Inflammatory macrophage (primary cell): ENCODE results near the gene ASCL4.
"Not testable (repeated sequence)": the region's sequence is repeated elsewhere in the genome, so short reads cannot be mapped to it uniquely, and the experiment has no call there.

Experiments used
- DNase-seq, 2 donors: peaks; one replicate each; pipeline ENCODE4 v3.0.0-alpha.2; 2020 to 2022
- total RNA-seq, 18 experiments: gene quantifications; one replicate each; lab custom pipeline; 2026; ENCODE audit warnings: mixed read lengths in 6 of 18, inconsistent platforms in 2 of 18; lab: John Stamatoyannopoulos, UW

ASCL4 gene
- 0 to 0.04 (median 0) reads per million in 18 experiments for total RNA-seq

GRCh38 chr12:107774349-107775029 lies at the start of gene ASCL4:
ASCL4 (plus strand) TSS chr12:107774704; CDS start chr12:107775219, 515 bp downstream.
- DNase-seq, result no peak

GRCh38 chr12:107727327-107727726 lies 47.2 kb upstream of the ASCL4 start:
- DNase-seq, result not testable (repeated sequence)

DNA sequence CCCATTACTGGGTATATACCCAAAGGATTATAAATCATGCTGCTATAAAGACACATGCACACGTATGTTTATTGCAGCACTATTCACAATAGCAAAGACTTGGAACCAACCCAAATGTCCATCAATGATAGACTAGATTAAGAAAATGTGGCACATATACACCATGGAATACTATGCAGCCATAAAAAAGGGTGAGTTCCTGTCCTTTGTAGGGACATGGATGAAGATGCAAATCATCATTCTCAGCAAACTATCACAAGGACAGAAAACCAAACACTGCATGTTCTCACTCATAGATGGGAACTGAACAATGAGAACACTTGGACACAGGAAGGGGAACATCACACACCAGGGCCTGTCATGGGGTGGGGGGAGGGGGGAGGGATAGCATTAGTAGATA lies 46.8 kb upstream of the ASCL4 start:
- DNase-seq, result not testable (repeated sequence)

DNA sequence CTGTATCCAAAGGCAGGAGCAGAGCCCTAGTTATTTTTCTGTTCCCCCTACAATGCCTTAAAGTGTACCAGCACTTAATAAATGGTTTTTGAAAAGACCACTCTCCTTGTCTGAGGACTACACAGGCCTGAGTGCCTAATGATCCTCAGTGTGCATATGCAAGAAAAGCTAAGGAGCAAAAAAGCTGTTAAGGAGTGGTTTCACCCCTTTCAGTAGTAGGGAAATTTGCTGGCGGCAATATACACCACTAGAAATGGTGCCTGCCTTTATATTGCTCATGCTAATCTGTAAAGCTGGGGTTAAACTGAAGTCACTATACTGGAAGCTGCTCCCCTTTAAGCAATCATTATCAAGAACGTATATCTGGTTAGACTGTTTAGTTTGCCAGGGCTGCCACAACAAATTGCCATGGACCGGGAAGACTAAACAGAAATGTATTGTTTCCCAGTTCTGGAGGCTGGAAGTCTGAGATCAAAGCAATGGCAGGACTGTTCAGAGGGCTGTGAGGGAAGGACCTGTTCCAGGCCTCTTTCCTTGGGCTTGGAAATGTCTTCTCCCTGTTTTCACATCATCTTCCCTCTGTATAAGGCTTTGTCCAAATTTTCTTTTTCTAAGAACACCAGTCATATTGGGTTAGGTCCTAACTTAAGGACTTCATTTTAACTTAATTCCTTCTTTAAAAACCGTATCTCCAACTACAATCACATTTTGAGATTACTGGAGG lies 43.7 kb upstream of the ASCL4 start:
- no peak for DNase-seq

GRCh38 chr12:107731366-107731765 lies 43.1 kb upstream of the ASCL4 start:
- no peak for DNase-seq

DNA sequence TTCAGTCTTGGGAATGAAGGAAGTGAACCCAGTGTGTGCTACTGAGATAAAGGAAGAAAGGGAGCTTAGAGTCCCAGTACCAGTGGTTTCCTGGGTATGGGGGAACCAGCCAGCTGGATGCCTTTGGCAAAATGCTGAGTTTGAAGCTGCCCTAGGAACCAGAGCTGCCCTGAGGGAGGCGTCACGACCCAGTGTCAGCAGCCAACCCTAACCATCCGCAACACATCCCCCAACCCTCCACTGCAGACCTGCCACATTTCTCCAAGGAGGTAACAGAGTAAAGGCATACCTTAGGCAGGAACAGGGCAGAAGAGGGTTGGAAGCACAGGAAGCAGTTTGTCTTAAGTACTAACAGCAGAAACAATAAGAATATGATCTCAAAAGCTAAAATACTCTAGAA lies 42.1 kb upstream of the ASCL4 start:
- DNase-seq, result no peak

DNA sequence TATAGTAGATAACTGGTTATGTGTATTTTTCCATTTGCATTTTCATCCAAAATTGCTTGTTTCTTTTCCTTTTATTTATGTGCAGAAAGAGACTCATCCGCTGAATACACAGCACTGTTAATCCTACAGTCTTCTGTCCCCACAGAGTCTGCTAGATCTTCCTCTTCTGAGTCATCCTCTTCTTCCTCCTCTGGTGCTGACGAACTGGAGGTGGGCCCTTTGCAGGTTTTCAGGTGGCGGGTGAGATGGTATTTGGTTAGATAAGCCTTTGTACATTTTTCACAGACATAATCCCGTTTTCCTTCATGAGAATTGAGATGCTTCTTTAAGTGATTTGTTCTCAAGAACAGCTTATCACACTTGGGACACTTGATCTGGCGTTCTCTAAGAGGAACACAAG lies 40.4 kb upstream of the ASCL4 start:
- no peak for DNase-seq

DNA sequence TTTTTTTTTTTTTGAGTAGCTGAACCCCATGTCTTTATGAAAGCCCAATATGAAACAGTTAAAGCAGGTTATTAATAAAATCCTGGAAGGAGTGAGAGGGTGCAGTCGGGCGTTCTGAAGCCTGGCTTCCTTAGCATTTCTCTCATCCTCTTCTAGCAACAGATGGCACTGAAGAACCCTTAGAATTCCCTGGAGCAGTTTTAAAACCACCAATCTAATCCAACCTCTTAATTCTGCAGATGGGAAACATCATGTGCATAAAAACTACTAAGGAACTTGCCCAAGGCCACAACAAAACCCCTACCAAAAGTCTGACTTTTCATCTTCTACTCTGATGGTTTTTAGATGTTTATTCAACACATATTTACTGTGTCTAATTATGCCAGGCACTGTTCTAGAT lies 38.7 kb upstream of the ASCL4 start:
- no peak for DNase-seq

- DNase-seq, result peak in 1 of 2 donors; percentile 2
Measured at GRCh38 chr12:107736914-107737313, 37.6 kb upstream of the ASCL4 start.

DNA sequence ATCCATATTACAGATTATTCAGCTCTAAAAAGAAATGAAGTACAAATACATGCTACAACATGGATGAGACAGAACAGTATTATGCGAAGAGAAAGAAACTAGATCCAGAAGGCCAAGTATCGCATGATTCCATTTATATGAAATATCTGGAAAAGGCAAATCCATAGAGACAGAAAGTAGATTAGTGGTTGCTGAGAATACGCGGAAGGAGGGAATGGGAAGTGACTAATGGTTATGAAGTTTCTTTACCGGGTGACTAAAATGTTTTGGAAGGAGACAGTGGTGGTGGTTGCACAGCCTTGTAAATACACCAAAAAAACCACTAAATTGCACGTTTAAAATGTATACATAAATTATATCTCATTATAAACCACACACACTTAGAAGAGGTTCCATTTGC lies 26.0 kb upstream of the ASCL4 start:
- no peak for DNase-seq

DNA sequence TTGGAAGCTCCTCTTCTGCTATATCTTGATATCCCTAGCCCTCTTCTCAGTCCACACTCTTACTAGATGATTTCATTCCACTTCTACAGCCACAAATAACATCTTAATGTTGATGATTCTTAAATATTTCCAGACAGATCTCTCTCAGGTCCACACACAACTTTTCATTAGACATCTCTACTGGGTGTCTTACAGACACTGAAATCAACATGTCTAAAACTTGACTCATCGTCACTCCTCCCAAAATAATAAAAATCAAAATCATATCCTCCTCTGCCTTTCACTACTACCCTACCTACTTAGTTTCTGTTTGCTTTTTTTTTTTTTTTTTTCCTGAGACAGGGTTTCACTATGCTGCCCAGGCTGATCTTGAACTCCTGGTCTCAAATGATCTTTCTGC lies 25.4 kb upstream of the ASCL4 start:
- DNase-seq, result no peak

GRCh38 chr12:107759410-107759809 lies 15.1 kb upstream of the ASCL4 start:
- peak; percentile 51 to 58 for DNase-seq

DNA sequence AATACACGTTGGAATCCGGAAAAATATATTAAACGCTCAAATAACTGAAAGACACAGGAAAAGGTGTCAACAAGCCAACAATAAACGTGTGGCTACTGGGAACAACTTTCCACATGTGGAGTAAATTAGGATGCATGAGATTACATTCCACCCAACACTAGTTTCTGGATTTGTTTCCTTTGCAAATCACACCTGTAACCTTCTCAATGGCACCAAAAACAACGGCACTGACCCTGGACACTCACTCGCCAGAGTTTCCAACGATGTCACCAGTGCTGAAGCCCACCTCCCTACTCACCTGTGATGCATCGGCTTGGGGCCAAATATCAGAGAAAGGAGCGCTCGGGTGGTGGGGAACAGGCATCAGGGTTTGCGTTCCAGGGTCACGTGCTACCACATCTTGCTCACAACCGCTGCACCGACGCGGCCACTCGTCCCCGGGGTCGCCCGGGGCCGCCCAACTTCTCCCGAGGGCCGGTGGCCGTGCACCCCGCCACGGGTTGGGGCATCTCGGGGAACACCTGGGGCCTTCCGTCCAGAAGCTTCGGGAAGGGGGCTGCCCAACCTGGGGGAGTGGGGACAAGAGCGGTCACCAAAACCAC lies 14.2 kb upstream of the ASCL4 start:
- DNase-seq, result peak in 1 of 2 donors; percentile 11

GRCh38 chr12:107760809-107761501 lies 13.5 kb upstream of the ASCL4 start, which contains the start of gene PRDM4:
PRDM4 (minus strand) TSS chr12:107761137; CDS start chr12:107760515, 622 bp downstream.
- DNase-seq, result peak; percentile 96 to 97

DNA sequence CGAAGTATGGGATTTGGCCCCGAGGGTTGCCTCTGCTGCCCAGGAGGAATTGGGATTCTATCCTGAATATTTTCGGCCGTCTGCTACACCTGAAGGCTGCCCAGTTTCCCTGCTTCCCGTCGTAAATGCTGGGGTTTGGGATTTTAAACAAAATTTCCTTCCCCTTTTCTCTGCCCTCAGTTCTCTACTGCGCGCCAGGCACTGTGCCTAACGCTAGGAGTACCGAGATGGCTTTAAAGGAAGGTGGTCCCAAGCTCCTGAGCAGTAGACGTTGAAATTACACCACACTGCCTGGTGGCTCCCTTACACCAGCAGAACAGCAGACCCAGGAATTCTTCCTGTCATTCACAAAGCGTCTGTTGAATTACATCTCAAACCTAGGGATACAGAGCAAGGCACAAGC lies 13.0 kb upstream of the ASCL4 start:
- DNase-seq, result no peak

DNA sequence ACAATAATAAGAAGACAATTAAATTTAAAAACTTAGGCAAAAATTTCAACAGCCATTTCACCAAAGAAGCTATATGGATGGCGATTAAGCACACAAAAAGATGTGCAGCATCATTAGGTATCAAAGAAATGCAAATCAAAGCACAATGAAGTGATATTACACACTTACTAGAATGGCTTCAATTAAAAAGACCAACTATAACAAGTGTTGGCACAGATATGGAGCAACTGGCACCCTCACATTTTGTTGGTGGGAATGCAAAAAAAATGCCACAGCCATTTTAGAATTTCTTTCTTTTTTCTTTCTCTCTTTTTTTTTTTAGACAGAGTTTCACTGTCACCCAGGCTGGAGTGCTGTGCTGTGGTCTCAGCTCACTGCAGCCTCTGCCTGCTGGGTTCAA lies 11.6 kb upstream of the ASCL4 start:
- DNase-seq, result no peak

DNA sequence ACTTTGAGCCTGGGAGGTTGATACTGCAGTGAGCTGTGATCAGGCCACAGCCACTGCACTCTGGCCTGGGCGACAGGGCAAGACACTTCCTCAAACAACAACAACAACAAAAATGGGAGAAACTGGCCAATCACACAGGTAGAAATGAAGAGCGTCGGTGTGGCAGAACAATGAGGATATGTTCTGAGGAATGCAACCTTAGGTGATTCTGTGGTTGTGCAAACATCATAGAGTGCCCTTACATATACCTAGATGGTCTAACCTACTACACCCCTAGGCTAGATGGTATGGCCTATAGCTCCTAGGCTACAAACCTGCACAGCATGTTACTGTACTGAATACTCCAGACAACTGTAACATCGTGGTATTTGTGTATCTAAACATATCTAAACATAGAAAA lies 9.9 kb upstream of the ASCL4 start:
- DNase-seq, result no peak

- no peak for DNase-seq
Measured at GRCh38 chr12:107765316-107765715, 9.2 kb upstream of the ASCL4 start.

- no peak for DNase-seq
Measured at GRCh38 chr12:107767466-107767865, 7.0 kb upstream of the ASCL4 start.

GRCh38 chr12:107775093-107775721 lies 703 bp downstream of the ASCL4 start:
- DNase-seq, result peak in 1 of 2 donors; percentile 7

DNA sequence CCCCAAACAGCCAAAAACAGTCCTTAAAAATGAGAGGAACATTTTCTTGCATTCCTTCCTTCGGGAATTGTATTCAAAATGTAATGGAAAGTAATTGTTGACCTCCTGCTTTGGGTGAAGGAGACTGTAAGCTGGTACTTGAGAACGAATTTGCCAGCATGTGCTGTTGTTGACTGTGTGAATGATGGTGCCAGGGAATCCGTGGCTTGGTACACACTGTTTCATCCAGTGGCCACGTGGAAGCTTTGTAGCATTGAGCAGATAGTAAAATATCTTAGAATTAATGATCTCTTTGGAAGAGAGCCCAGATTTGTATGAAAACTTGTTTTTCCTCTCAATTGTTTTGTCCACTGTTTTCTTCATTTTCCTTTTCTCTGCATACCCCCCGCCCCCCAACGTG lies 1.7 kb downstream of the ASCL4 start:
- DNase-seq, result no peak

DNA sequence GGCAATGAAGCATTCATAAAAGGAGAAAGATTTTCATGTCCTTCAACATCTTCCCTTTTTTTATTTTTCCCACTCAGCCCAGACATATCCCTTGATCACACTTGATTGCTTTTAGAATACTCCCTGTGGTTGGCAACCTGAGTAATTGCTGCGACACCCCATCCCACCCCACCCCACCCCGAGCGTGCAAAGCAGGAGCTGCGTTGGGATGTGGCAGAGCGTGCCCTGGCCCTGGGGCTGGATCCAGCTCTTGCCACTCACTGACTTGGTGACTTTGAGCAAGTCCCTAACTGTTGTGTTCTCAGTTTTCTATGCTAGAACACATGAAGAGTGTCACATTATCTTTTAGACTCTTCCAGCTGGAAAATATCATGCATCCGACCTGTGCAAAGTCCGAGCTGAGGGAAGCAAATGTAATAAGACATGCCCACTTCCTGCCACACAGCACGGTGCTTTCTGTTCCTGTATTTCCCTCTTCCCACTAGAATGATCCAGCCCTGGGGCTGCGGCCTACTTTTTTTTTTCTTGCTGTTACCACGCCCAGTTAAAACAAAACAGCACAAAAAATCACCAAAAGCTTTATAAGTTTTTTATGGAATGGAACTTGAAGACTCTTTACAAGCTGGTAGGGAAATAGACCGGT lies 4.0 kb downstream of the ASCL4 start:
- peak; percentile 53 to 64 for DNase-seq
